HepG2 (cell line): ENCODE results near the gene RNASE9. TPM values are rescaled to one million over a fixed set of nuclear protein-coding genes. Genes with fewer than 3 reads are reported as not detected.

ENCODE experiments used
- CCDC6 ChIP-seq: sonication (generic); formaldehyde crosslinking; IDR thresholded peaks from 2 replicates; pipeline ENCODE4 v1.8.1; 2022; ENCODE audit warnings: mild to moderate bottlenecking, missing genetic modification reagents, moderate library complexity
- FOXA3 ChIP-seq: IDR thresholded peaks from 2 replicates; pipeline ENCODE4 v1.6.1; 2016; ENCODE audit warnings: missing genetic modification reagents, missing compliant biosample characterization
- HDAC1 ChIP-seq: sonication (generic); formaldehyde crosslinking; IDR thresholded peaks from 2 replicates; pipeline ENCODE4 v1.5.1; 2020; ENCODE audit warnings: mild to moderate bottlenecking, missing genetic modification reagents
- KAT8 ChIP-seq: IDR thresholded peaks from 2 replicates; pipeline ENCODE4 v1.6.1; 2016; ENCODE audit warnings: missing genetic modification reagents, missing compliant biosample characterization
- KDM1A ChIP-seq: IDR thresholded peaks from 2 replicates; pipeline ENCODE4 v1.6.1; 2016; ENCODE audit warnings: missing compliant biosample characterization
- MEF2D ChIP-seq: sonication (generic); formaldehyde crosslinking; IDR thresholded peaks from 2 replicates; pipeline ENCODE4 v1.5.1; 2020; ENCODE audit warnings: mild to moderate bottlenecking, missing genetic modification reagents
- MXI1 ChIP-seq: IDR thresholded peaks from 3 replicates; pipeline ENCODE4 v1.6.1; 2012; ENCODE audit warnings: low read depth, low read length, inconsistent platforms, borderline replicate concordance
- NCOR1 ChIP-seq: fragments of 200-600 bp; sonication (generic); IDR thresholded peaks from 2 replicates; pipeline ENCODE4 v1.7.0; 2017; ENCODE audit warnings: antibody characterized with exemption, low read length, borderline replicate concordance
- NFE2L1 ChIP-seq: sonication (generic); formaldehyde crosslinking; IDR thresholded peaks from 2 replicates; pipeline ENCODE4 v1.4.0; 2020; ENCODE audit warnings: missing genetic modification reagents, mild to moderate bottlenecking, borderline replicate concordance
- NFKB2 ChIP-seq: sonication (generic); formaldehyde crosslinking; IDR thresholded peaks from 2 replicates; pipeline ENCODE4 v1.4.0; 2020; ENCODE audit warnings: missing genetic modification reagents, borderline replicate concordance
- PRPF4 ChIP-seq: fragments of 200-400 bp; formaldehyde crosslinking; IDR thresholded peaks from 2 replicates; pipeline ENCODE4 v1.6.1; 2016; ENCODE audit warnings: low read length, low read depth; ENCODE audit not compliant: poor library complexity, severe bottlenecking
- SOX13 ChIP-seq, 3 experiments: fragments of 450-650 bp in 1 of 3; sonication (generic) in 1 of 3; formaldehyde crosslinking in 1 of 3; IDR thresholded peaks in 2 of 3; conservative IDR thresholded peaks in 1 of 3; 2 replicates each; pipeline versions ENCODE4 v1.5.0 to v1.6.1; 2016 to 2020; ENCODE audit warnings: antibody characterized with exemption in 1 of 3, mild to moderate bottlenecking in 1 of 3, missing compliant biosample characterization in 1 of 3, missing genetic modification reagents in 1 of 3, moderate library complexity in 1 of 3
- TAF1 ChIP-seq: sonication (generic); formaldehyde crosslinking; IDR thresholded peaks from 2 replicates; pipeline ENCODE4 v1.4.0; 2020; ENCODE audit warnings: missing genetic modification reagents
- TARDBP ChIP-seq: sonication (generic); formaldehyde crosslinking; IDR thresholded peaks from 2 replicates; pipeline ENCODE4 v1.8.0; 2022; ENCODE audit warnings: mild to moderate bottlenecking, missing genetic modification reagents
- ZBED4 ChIP-seq: sonication (generic); formaldehyde crosslinking; IDR thresholded peaks from 2 replicates; pipeline ENCODE4 v1.4.0; 2020; ENCODE audit warnings: missing genetic modification reagents, borderline replicate concordance
- ZBTB4 ChIP-seq: sonication (generic); formaldehyde crosslinking; IDR thresholded peaks from 2 replicates; pipeline ENCODE4 v1.4.0; 2020; ENCODE audit warnings: missing genetic modification reagents, mild to moderate bottlenecking, borderline replicate concordance
- ZMAT5 ChIP-seq: sonication (generic); formaldehyde crosslinking; IDR thresholded peaks from 2 replicates; pipeline ENCODE4 v1.5.0; 2020; ENCODE audit warnings: mild to moderate bottlenecking, low read depth, missing genetic modification reagents, borderline replicate concordance
- ZNF225 ChIP-seq: sonication (generic); formaldehyde crosslinking; IDR thresholded peaks from 2 replicates; pipeline ENCODE4 v1.4.0; 2020; ENCODE audit warnings: mild to moderate bottlenecking, missing genetic modification reagents
- ZNF24 ChIP-seq: fragments of 450-650 bp; IDR thresholded peaks from 2 replicates; pipeline ENCODE4 v1.6.1; 2017; ENCODE audit warnings: antibody characterized with exemption, mild to moderate bottlenecking
- ZNF790 ChIP-seq: sonication (generic); formaldehyde crosslinking; IDR thresholded peaks from 2 replicates; pipeline ENCODE4 v1.8.0; 2022; ENCODE audit warnings: missing genetic modification reagents, mild to moderate bottlenecking, borderline replicate concordance
- polyA plus RNA-seq, 8 experiments: library from polyadenylated mRNA; depleted of rRNA in 3 of 8; stranded (reverse) in 7 of 8; unstranded in 1 of 8; fragments of >200 nt; fragmentation: Illumina TruSeq in 4 of 8; extraction: Trizol in 4 of 8; gene quantifications; 2 replicates each; pipeline versions ENCODE4 v1.2.1 to v1.2.3, GENCODE V29; 2011 to 2016; ENCODE audit warnings: low read depth in 4 of 8, missing spikeins in 1 of 8, mixed read lengths in 1 of 8; ENCODE audit not compliant: insufficient read depth in 1 of 8
- total RNA-seq, 5 experiments: library from RNA; depleted of rRNA; stranded (reverse); fragments of >200 nt; fragmentation: Illumina TruSeq; extraction: Trizol; gene quantifications; 2 replicates each; pipeline ENCODE4 v1.2.3, GENCODE V29; 2016; ENCODE audit warnings: low read depth in 1 of 5

The RNASE9 gene
- total and polyA plus RNA-seq, 2 of the 13 experiments (the other 11 are each of a cell fraction or from before 2014, with no cell fraction given): not detected

- no peak for TF ChIP-seq ZMAT5 (CRISPR knock-in tag)
- 0 out of 2 replicates have a peak, but pooled peaks have one; percentile 15 for TF ChIP-seq MEF2D (CRISPR knock-in tag)
- peak; percentile 68 for TF ChIP-seq PRPF4
- TF ChIP-seq ZBED4: no peak; the same call in 1 of the 2 replicates
- peak; percentile 79; the same call in 1 of the 2 replicates for TF ChIP-seq NCOR1
- TF ChIP-seq HDAC1: no peak
- TF ChIP-seq TARDBP (CRISPR knock-in tag): peak; percentile 65; the same call in 1 of the 2 replicates
- TF ChIP-seq SOX13 (IDR thresholded peaks at IDR 0.05): no peak
- 0 out of 4 replicates have a peak, but pooled peaks of 1 of the 2 experiments have one; percentile 23 for TF ChIP-seq SOX13 (CRISPR knock-in tag; conservative IDR thresholded peaks at IDR 0.05 in 1 of 2, IDR thresholded peaks at IDR 0.05 in 1 of 2)
- TF ChIP-seq ZNF225 (CRISPR knock-in tag): peak; percentile 77; the same call in 1 of the 2 replicates
- 0 out of 2 replicates have a peak, but pooled peaks have one; percentile 22 for TF ChIP-seq FOXA3 (CRISPR knock-in tag)
- TF ChIP-seq MXI1: peak; percentile 51; the same call in 1 of the 3 replicates
- 0 out of 2 replicates have a peak, but pooled peaks have one; percentile 19 for TF ChIP-seq ZNF790 (CRISPR knock-in tag)
- TF ChIP-seq ZBTB4: peak; percentile 44; the same call in 1 of the 2 replicates
- TF ChIP-seq KAT8 (CRISPR knock-in tag): peak; percentile 50; the same call in 1 of the 2 replicates
- 0 out of 2 replicates have a peak, but pooled peaks have one; percentile 10 for TF ChIP-seq TAF1 (CRISPR knock-in tag)
- peak; percentile 98 for TF ChIP-seq ZNF24
- TF ChIP-seq NFE2L1 (CRISPR knock-in tag): 0 out of 2 replicates have a peak, but pooled peaks have one; percentile 17
- peak; percentile 84; the same call in 1 of the 2 replicates for TF ChIP-seq CCDC6 (CRISPR knock-in tag)
- TF ChIP-seq KDM1A (CRISPR knock-in tag): peak; percentile 3; the same call in 1 of the 2 replicates
- peak; percentile 72; the same call in 1 of the 2 replicates for TF ChIP-seq NFKB2 (CRISPR knock-in tag)
Measured at GRCh38 chr14:20609215-20610001, 48.6 kb upstream of the RNASE9 start (continued).
